ENCODE data around the gene CD3E. TPM values are rescaled to one million over a fixed set of nuclear protein-coding genes. Genes with fewer than 3 reads are reported as not detected.
A peak's percentile ranks its signal among the peaks of the same experiment; 100 is the strongest.

The CD3E gene
- total and polyA plus RNA-seq, 2 of the 8 experiments (the other 6 are each of a cell fraction or from before 2014, with no cell fraction given), result not detected

DNA sequence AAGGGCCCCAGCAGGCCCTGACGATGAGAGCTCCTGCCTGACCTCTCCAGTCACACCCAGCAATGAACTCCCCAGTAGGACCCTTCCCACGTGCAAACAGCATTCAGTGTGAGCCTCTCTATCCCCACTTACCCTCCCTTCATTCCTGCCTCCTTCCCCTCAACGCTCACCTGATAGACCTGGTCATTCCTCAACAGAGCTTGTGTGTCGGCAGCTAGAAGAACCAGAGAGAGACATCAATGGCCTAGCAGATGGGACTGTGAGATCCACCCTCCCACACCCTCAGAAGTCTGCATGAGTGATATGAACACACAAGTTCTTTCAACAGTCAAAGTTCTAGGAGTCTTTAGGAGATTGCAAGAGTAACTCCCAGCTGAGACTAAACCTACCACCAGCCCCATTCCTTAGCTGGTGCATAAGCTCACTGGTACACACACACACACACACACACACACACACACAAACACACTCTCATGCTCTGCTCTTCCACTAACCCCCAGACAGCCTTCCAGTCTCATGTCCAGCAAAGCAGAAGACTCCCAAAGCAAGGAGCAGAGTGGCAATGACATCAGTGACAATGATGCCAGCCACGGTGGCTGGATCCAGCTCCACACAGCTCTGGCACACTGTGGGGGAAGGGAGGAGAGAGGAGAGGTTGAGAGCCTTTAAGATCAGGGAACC lies 34.9 kb downstream of the CD3E start:
- Histone ChIP-seq H2BK5ac (ENCODE audit: low read depth, low read length) (no peak overlapping the region), H3K56ac (replicated peaks; ENCODE audit: insufficient read length, low read depth, low read length) (no peak overlapping the region), H3K23ac (ENCODE audit: insufficient read length) (no peak overlapping the region), H2AFZ (ENCODE audit: low read length) (no peak overlapping the region), H2BK120ac (replicated peaks; ENCODE audit: low read depth, low read length) (no peak overlapping the region), H4K20me1 (replicated peaks in 1 of 2; ENCODE audit: control insufficient read depth in 1 of 2, insufficient read depth in 2 of 2, low read length in 2 of 2) (no peaks in the 10 kb centered on the region), H2BK12ac (ENCODE audit: low read depth, low read length) (no peak overlapping the region), H3K27ac (ENCODE audit: low read depth, low read length) (no peak overlapping the region), H3K9me3 (ENCODE audit: insufficient read depth in 2 of 2, low read depth in 1 of 2, low read length in 1 of 2) (0 out of 4 replicates have a peak, but pooled peaks cover 0 to 2% of the 10 kb centered on the region in 2 experiments), H2BK15ac (ENCODE audit: low read length) (no peak overlapping the region), H2BK20ac (ENCODE audit: low read length) (no peak overlapping the region), H3K18ac (ENCODE audit: extremely low read depth, low read length) (no peak overlapping the region), H3K79me1 (ENCODE audit: low read depth, low read length) (no peaks in the 10 kb centered on the region; the same call in 1 of the 2 replicates), H3K36me3 (ENCODE audit: control insufficient read depth in 2 of 4, insufficient read depth in 4 of 4, low read length in 3 of 4) (no peaks in the 10 kb centered on the region), H3K4me2 (ENCODE audit: insufficient read depth in 1 of 2, low read depth in 2 of 2, low read length in 2 of 2) (no peak overlapping the region), H4K8ac (ENCODE audit: extremely low read depth, insufficient read depth, low read length) (no peak overlapping the region), H3K4me1 (replicated peaks in 1 of 4; ENCODE audit: control insufficient read depth in 3 of 4, insufficient read depth in 4 of 4, low read length in 3 of 4) (no peaks in the 10 kb centered on the region), H4K5ac (ENCODE audit: insufficient read length, low read depth, low read length) (no peak overlapping the region), H3K4me3 (ENCODE audit: extremely low read depth in 1 of 4, insufficient read depth in 2 of 4, low read depth in 3 of 4, low read length in 4 of 4) (no peak overlapping the region), H3K27me3 (replicated peaks in 1 of 4; ENCODE audit: control insufficient read depth in 3 of 4, extremely low read depth in 1 of 4, insufficient read depth in 3 of 4, low read length in 3 of 4) (no peaks in the 10 kb centered on the region; a peak in 1 of 7 replicates), H3K9ac (replicated peaks in 1 of 4; ENCODE audit: extremely low read depth in 1 of 4, low read depth in 3 of 4, low read length in 3 of 4) (no peak overlapping the region), H3K4ac (replicated peaks; ENCODE audit: insufficient read length, low read depth, low read length) (no peak overlapping the region), H3K79me2 (ENCODE audit: control insufficient read depth in 1 of 2, insufficient read depth in 2 of 2, low read length in 2 of 2) (no peaks in the 10 kb centered on the region), H3K14ac (ENCODE audit: insufficient read length) (no peak overlapping the region), H4K91ac (replicated peaks; ENCODE audit: insufficient read length, low read length) (no peak overlapping the region), H2AK5ac (ENCODE audit: low read depth, low read length) (peak overlapping the region; percentile 16; the same call in 1 of the 2 replicates), H3K23me2 (ENCODE audit: low read depth, low read length) (no peaks in the 10 kb centered on the region)
- WGBS, 2 experiments (ENCODE audit: extremely low coverage in 1 of 2, insufficient coverage in 1 of 2, insufficient read length in 1 of 2, insufficient replicate concordance in 2 of 2, low coverage in 1 of 2, low lambda C conversion rate in 2 of 2, missing lambda C conversion rate in 1 of 2), result 91% methylated on average over 5 of the region's 5 CpGs; no CpG with 5 or more reads in 1 of the 2 experiments
- FAIRE-seq (no peak), DNase-seq (ENCODE audit: low read depth in 1 of 2, low spot score in 2 of 2) (no peak)
- ChIA-PET POLR2A (ENCODE audit: partially characterized antibody) (interaction anchor here (0.5 to 2.0 kb wide), 2 partner anchors 9 to 49 kb away, joined by 4 to 6 read pairs; no protein-coding TSS in a partner anchor), CTCF (ENCODE audit: partially characterized antibody) (interaction anchor here (0.7 to 4.9 kb wide), 5 partner anchors 8 to 145 kb away, joined by 3 to 24 read pairs (median 3); no protein-coding TSS in a partner anchor)
- no peak for TF ChIP-seq KDM5A (IDR thresholded peaks at IDR 0.05; ENCODE audit: low read length)
- TF ChIP-seq, protein P1, sequence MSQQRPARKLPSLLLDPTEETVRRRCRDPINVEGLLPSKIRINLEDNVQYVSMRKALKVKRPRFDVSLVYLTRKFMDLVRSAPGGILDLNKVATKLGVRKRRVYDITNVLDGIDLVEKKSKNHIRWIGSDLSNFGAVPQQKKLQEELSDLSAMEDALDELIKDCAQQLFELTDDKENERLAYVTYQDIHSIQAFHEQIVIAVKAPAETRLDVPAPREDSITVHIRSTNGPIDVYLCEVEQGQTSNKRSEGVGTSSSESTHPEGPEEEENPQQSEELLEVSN (IDR thresholded peaks at IDR 0.05), result no peak
- TF ChIP-seq BACH1 (IDR thresholded peaks at IDR 0.05; ENCODE audit: low read length), result no peak
- no peak for TF ChIP-seq TAF1 (IDR thresholded peaks at IDR 0.05; ENCODE audit: low read depth, low read length)
- no peak for TF ChIP-seq CBX8 (IDR thresholded peaks at IDR 0.05; ENCODE audit: borderline replicate concordance, low read depth, low read length)
- no peak for TF ChIP-seq POLR2AphosphoS5 (IDR thresholded peaks at IDR 0.05; ENCODE audit: low read depth, low read length)
- no peak for TF ChIP-seq RAD21 (IDR thresholded peaks at IDR 0.05 in 1 of 2, conservative IDR thresholded peaks at IDR 0.05 in 1 of 2; ENCODE audit: low read depth in 2 of 2, low read length in 2 of 2)
- no peak for TF ChIP-seq SIX5 (IDR thresholded peaks at IDR 0.05; ENCODE audit: low read depth, low read length)
- no peak for TF ChIP-seq RXRA (IDR thresholded peaks at IDR 0.05; ENCODE audit: insufficient read depth, low read depth, low read length)

All from H1 (cell line).